Aorta (tissue), 5 donors: ENCODE measurements around the gene OR2A7. TPM values are rescaled to one million over a fixed set of nuclear protein-coding genes. Genes with fewer than 3 reads are reported as not detected.
A peak's percentile ranks its signal among the peaks of the same experiment; 100 is the strongest.
"Not testable (repeated sequence)": the region's sequence is repeated elsewhere in the genome, so short reads cannot be mapped to it uniquely, and the experiment has no call there.

ENCODE experiments used
- ATAC-seq: fragments of 200-7000 bp; cut with Tn5 transposase; one replicate; pipeline ENCODE4 v1.9.1; 2022; ENCODE audit warnings: moderate library complexity; ENCODE audit not compliant: low FRiP score
- DNase-seq, 2 donors: peaks; one replicate each; pipeline ENCODE4 v3.0.0-alpha.2; 2020
- H3K27ac ChIP-seq, 2 donors: one replicate each; pipeline ENCODE4 v1.5.1; 2013; ENCODE audit warnings: low read length in 2 of 2, mild to moderate bottlenecking in 2 of 2, moderate library complexity in 2 of 2, control low read depth in 1 of 2, inconsistent platforms in 1 of 2, low read depth in 1 of 2
- H3K27me3 ChIP-seq, 2 donors: one replicate each; pipeline ENCODE4 v1.6.1; 2013; ENCODE audit warnings: control low read depth in 1 of 2, low read length in 1 of 2, mild to moderate bottlenecking in 1 of 2, moderate library complexity in 1 of 2; ENCODE audit not compliant: insufficient read depth in 2 of 2, control insufficient read depth in 1 of 2
- H3K36me3 ChIP-seq, 2 donors: one replicate each; pipeline ENCODE4 v1.6.1; 2013; ENCODE audit warnings: control low read depth in 1 of 2, low read length in 1 of 2, mild to moderate bottlenecking in 1 of 2; ENCODE audit not compliant: insufficient read depth in 2 of 2, control insufficient read depth in 1 of 2
- H3K4me1 ChIP-seq, 2 donors: one replicate each; pipeline ENCODE4 v1.6.1; 2013; ENCODE audit warnings: low read length in 2 of 2, control low read depth in 1 of 2, mild to moderate bottlenecking in 1 of 2, moderate library complexity in 1 of 2; ENCODE audit not compliant: insufficient read depth in 2 of 2, control insufficient read depth in 1 of 2
- H3K4me3 ChIP-seq, 2 donors: one replicate each; pipeline ENCODE4 v1.5.1; 2013; ENCODE audit warnings: low read length in 2 of 2, control low read depth in 1 of 2, mild to moderate bottlenecking in 1 of 2
- H3K9me3 ChIP-seq: one replicate; pipeline ENCODE4 v1.6.1; 2013; ENCODE audit warnings: mild to moderate bottlenecking, low read length; ENCODE audit not compliant: control insufficient read depth
- WGBS, 2 donors: extraction: QIAGEN DNeasy Blood & Tissue Kit; methylation state at CpG; one replicate each; pipeline ENCODE4 v1.1.7; 2013; 5-methylcytosine and 5-hydroxymethylcytosine counted together
- intact Hi-C, 2 donors: fragments of 100-400 bp; cut with DNase I; formaldehyde crosslinking; loops; one replicate each; pipeline versions ENCODE4 v1.14.2 to v1.15.0; 2022
- long read RNA-seq, 2 donors: library from polyadenylated mRNA; unstranded; transcript quantifications; one replicate each; pipeline ENCODE4 v2.0.0, GENCODE V29; 2020 to 2021
- polyA plus RNA-seq, 2 donors: library from polyadenylated mRNA; stranded (reverse); fragments of 200-250 nt; gene quantifications; one replicate each; pipeline ENCODE4 v1.2.3, GENCODE V29; 2013
- total RNA-seq, 2 donors: library from RNA; stranded (reverse); fragmentation: NEBNext Ultra II Directional; extraction: Animal tissue kit (Norgen Biotek cat#: 25700); gene quantifications; one replicate each; pipeline ENCODE4 v1.2.1, GENCODE V29; 2021
- donor health status: healthy with polysubstance abuse.
- donor health status: Bipolar disorder and iron deficiency.
- donor health status: DM: no; HTN: no; CAD: no.
- donor health status: DM: no; HTN: no; CAD: no.
- donor health status: DM: yes; HTN: yes; CAD: no.

The OR2A7 gene, protein sequence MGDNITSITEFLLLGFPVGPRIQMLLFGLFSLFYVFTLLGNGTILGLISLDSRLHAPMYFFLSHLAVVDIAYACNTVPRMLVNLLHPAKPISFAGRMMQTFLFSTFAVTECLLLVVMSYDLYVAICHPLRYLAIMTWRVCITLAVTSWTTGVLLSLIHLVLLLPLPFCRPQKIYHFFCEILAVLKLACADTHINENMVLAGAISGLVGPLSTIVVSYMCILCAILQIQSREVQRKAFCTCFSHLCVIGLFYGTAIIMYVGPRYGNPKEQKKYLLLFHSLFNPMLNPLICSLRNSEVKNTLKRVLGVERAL
- total RNA-seq = 1 to 10 TPM; 1.5 to 4.7 TPM
- polyA plus RNA-seq = under 1 TPM in 1 of 2 donors, not detected in 1; 0.67 TPM
- long read RNA-seq, donor 1 = 0 reads
- long read RNA-seq, donor 2, partial matches to known transcripts = 0 of 2 reads
- long read RNA-seq, donor 2, other reads (novel, unspliced or antisense) = 2 of 2 reads

DNA sequence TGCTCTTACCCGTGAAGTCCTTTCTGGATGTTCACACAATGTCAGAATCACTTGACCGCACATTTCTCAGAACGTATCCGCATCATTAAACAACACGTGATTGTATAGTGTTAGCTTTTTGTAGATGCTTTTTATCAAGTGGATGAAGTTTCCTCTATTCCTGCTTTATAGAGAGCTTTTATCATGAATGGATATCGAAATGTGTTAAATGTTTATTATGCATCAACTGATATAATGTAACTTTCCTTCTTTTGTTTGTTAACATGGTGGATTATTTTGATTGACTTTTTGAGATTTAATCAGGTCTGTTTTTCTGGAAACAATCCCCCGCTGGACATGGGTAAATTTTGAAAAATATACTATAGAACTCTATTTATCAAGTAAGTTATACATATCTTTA lies at the start of gene OR2A7:
OR2A7 (minus strand) TSS at position 101 of the 400 bp plus-strand sequence. CDS start 5,164 bp downstream, outside the sequence.
- intact Hi-C loops, H3K27ac ChIP-seq, H3K27me3 ChIP-seq, H3K9me3 ChIP-seq, H3K4me3 ChIP-seq, DNase-seq, H3K36me3 ChIP-seq, H3K4me1 ChIP-seq: not testable (repeated sequence)
- WGBS, 2 donors = 94 to 97% methylated on average over 6 of the region's 7 CpGs
- peak; percentile 43 for ATAC-seq

DNA sequence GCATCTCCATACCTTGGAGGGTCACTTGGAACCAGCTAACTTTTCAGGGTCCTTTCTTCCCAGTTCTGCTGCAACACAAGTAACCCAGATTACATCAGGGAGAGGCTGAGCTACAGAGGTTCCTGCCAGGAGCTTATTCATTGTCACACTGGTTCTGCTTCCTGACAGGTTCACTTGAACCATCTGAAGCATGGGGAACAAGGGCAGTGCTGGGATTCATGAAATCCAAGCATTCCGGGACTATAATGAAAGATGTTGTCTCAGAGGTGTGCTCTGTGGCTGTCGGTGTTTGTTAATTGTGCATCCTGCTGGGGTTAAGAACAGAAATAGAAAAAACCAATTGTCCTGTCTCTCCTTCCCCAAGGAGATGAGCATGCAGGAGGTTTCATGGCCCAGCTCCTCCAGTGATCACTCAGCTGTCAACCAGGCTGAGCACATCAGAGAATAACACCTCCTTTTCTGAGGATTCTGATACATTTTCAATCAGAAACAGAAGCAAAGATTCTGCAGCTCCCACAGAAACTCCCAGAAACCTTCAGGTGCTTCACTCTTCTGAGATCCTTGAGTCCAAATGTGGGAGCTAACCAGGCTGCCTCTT lies 47.4 kb upstream of the OR2A7 start, which contains the start of gene OR2A1:
OR2A1 (plus strand) TSS at position 548 of the 598 bp plus-strand sequence. CDS start 5,706 bp downstream, outside the sequence.
- DNase-seq, H3K27ac ChIP-seq, H3K9me3 ChIP-seq, H3K4me1 ChIP-seq, H3K36me3 ChIP-seq, ATAC-seq, H3K4me3 ChIP-seq, intact Hi-C loops, H3K27me3 ChIP-seq: not testable (repeated sequence)
- WGBS, 2 donors = 94% methylated on average over 2 of the region's 2 CpGs; no CpG with 5 or more reads in 1 of the 2 donors

DNA sequence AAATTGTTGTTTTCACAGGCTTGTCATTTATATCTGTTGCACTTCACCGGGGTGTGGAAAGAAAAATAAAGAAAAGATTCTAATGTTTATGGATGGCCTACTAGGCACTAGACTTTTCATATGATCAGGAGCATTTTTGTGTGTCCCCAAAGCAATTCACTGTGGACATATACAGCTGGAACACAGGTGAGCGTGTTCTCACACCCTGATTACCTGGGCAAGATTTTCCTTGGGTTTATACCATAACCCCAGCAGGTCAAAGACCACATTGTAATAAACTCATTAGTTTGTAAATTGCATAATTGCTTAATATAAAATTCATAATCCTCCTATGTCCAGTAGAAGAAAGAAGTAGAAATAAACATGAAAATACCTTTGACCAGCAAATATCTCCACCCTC lies 46.6 kb upstream of the OR2A7 start:
- H3K27me3 ChIP-seq, intact Hi-C loops, H3K36me3 ChIP-seq, DNase-seq, H3K27ac ChIP-seq, H3K4me3 ChIP-seq, ATAC-seq, H3K4me1 ChIP-seq, H3K9me3 ChIP-seq: not testable (repeated sequence)
- WGBS, 2 donors = 67% methylated on average over 1 of the region's 2 CpGs; no CpG with 5 or more reads in 1 of the 2 donors

DNA sequence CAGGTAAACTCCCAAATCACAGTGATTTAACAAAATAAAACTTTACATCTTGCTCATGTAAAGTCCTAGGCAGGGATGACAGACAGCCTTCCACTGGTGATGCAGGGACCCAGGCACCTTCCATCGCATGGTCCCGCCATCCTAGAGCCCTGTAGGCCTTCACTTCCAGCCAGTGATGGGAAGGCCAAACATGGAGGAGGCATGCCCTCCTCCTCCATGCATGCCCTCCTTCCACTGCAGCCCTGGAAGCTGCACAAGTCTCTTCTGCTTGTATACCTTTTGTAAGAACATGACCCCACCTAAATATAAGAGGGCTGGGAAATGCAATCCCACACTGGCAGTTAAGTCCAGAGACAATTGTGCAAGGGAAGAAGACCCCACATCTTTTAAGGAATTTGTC lies 45.1 kb upstream of the OR2A7 start:
- H3K4me3 ChIP-seq, H3K4me1 ChIP-seq, ATAC-seq, H3K9me3 ChIP-seq, H3K27me3 ChIP-seq, DNase-seq, H3K36me3 ChIP-seq, intact Hi-C loops, H3K27ac ChIP-seq: not testable (repeated sequence)
- no CpG with 5 or more reads among the region's 2 CpGs for WGBS, 2 donors

DNA sequence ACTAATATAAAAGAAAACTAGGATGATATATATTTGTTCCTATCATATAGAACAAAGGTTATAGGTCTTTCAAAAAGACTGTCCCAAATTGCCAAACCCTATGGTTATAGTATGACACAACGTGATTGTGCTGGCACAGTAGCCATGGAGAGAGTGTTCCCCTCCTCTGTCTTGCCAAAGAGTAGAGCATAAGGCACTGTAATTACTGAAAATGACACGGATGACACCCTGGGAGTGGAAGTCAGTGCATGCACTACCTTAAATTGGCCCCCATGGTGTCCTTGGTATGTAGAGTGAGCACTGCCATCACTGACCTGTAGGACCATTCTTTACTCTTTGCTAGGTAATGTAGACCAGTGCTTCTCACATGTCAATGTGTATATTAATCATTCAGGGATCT lies 40.6 kb upstream of the OR2A7 start:
- ATAC-seq, H3K27me3 ChIP-seq, H3K9me3 ChIP-seq, H3K36me3 ChIP-seq, intact Hi-C loops, DNase-seq, H3K27ac ChIP-seq, H3K4me1 ChIP-seq, H3K4me3 ChIP-seq: not testable (repeated sequence)
- no CpG with 5 or more reads among the region's 2 CpGs for WGBS, 2 donors

DNA sequence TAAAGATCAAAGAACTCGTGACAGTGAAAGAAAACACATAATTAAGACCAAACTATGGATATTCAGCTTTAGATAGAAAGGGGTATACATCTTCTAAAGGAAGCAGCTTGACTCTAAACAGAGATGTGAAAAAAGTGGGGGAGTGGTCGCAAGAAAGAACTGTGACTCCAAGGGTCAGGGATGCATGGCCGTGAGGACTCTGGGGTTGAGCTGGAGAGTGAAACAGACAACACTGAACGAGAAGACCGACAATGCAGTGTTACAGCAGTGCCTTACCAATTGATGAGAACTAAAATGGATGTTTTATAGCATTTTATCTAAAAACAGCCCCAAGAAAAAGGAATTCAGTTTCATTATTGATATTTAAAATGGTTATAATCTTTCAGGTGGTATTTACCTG lies 39.0 kb upstream of the OR2A7 start:
- H3K27me3 ChIP-seq, DNase-seq, ATAC-seq, H3K27ac ChIP-seq, H3K36me3 ChIP-seq, intact Hi-C loops, H3K9me3 ChIP-seq, H3K4me1 ChIP-seq, H3K4me3 ChIP-seq: not testable (repeated sequence)
- no CpG with 5 or more reads among the region's 5 CpGs for WGBS, 2 donors

DNA sequence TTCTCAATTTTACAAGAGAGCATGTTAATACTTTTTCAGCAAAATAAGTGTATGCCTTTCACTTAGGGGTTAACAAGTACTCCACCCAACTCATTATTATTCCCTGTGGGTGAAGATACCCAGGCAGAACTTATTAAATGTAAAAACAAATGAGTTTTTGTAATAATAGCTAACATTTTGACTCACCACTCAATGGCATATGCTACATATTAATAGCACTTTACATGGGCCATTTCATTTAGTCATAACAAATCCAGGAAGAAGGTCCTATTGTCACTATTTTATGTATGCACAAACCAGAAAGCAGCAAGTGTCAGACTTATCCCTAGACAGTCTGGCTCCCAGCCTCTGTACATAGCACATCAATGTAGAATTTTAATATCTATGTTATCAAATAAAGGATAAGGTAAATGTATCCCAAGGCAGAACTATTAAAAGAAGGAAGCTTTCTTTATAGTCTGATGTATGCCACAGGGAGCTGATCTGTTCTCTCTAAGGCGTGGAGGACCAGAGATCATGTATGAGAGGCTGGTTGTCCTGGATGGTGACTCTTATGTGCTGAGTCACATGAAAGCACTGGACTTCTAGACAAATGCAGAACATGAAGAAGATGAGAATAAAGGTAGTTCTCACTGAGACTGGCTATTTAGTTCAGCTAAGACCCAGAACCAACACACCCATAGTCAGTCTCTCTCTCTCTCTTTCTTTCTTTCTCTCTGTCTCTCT lies 38.1 kb upstream of the OR2A7 start:
- intact Hi-C loops, H3K4me3 ChIP-seq, DNase-seq, H3K27me3 ChIP-seq, H3K4me1 ChIP-seq, H3K27ac ChIP-seq, H3K9me3 ChIP-seq, H3K36me3 ChIP-seq: not testable (repeated sequence)
- no CpG with 5 or more reads among the region's 1 CpG for WGBS, 2 donors
- ATAC-seq = peak; percentile 16

DNA sequence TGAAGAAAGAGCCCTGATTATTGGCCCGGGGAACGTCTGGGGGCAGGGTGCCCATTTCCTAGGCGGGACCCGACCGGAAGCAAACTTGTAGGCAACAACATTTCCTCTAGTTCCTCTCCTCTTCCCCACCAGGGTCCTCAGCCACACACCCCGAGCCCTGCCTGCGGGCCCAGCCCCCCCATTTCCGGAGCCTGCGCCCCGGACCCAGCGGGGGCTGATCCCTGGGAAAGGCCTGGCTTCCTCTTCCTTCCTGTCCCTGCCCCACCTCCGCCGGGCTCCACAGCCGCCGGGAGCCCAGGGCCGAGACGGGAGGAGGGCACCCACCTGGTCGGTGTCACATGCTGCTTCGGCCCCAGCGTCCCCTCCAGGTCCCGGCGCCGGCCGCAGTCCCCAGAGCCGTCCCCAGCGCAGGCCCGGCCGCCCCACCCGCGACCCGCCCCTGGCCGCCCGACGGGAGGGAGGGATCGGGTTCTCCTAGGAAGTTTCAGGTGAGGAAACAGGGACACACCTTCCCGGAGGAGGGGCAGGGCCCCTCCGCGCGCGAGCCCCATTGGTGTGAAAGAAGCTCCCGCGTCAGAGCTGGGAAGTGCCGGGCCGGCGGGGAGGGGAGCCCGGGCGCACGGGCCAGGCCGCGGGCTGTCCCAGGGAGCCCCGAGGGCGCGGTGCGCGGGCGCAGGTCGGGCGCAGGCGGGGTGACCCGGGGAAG lies 29.4 kb upstream of the OR2A7 start:
- ATAC-seq = peak; percentile 88
- WGBS, 2 donors = no CpG with 5 or more reads among the region's 60 CpGs
- H3K27ac ChIP-seq, H3K27me3 ChIP-seq, H3K4me1 ChIP-seq, H3K9me3 ChIP-seq, DNase-seq, intact Hi-C loops, H3K4me3 ChIP-seq, H3K36me3 ChIP-seq: not testable (repeated sequence)
